Lower leg skin (tissue), 4 donors: ENCODE results near the gene TAAR5. TPM values are rescaled to one million over a fixed set of nuclear protein-coding genes. Genes with fewer than 3 reads are reported as not detected.

Experiments used
- DNase-seq, 2 donors: peaks; one replicate each; pipeline ENCODE4 v3.0.0-alpha.2; 2019; ENCODE audit warnings: low spot score in 2 of 2
- H3K4me3 ChIP-seq: fragments of 200-600 bp; sonication (generic); 2 replicates; pipeline ENCODE4 v1.5.1; 2017; ENCODE audit warnings: mild to moderate bottlenecking, low read depth; ENCODE audit not compliant: poor library complexity, severe bottlenecking
- CTCF ChIP-seq, 3 donors: fragments of 450-650 bp; IDR thresholded peaks; one replicate each; pipeline ENCODE4 v1.5.1; 2016; ENCODE audit warnings: antibody characterized with exemption in 3 of 3, mild to moderate bottlenecking in 3 of 3, moderate library complexity in 2 of 3
- POLR2A ChIP-seq, 2 donors: fragments of 450-650 bp; IDR thresholded peaks; one replicate each; pipeline ENCODE4 v1.6.1; 2016 to 2017; ENCODE audit warnings: antibody characterized with exemption in 2 of 2, mild to moderate bottlenecking in 1 of 2, moderate library complexity in 1 of 2
- WGBS, 2 donors: methylation state at CpG; one replicate each; pipeline ENCODE4 v1.1.5; 2018; 5-methylcytosine and 5-hydroxymethylcytosine counted together
- intact Hi-C: fragments of 100-400 bp; cut with DNase I; formaldehyde crosslinking; loops from one replicate; pipeline ENCODE4 v1.15.0; 2023; ENCODE audit warnings: low total_unique reads
- total RNA-seq, 4 donors: library from RNA; depleted of rRNA; stranded (reverse); fragments of >200 nt; gene quantifications; one replicate each; pipeline ENCODE4 v1.1.0, GENCODE V29; 2016

The TAAR5 gene
- total RNA-seq, 4 donors from 2014 or later = not detected

GRCh38 chr6:132590362-132590761 lies 821 bp upstream of the TAAR5 start:
- WGBS, 2 donors = 83% methylated on average over 1 of the region's 1 CpG
- no peak for TF ChIP-seq CTCF (IDR thresholded peaks at IDR 0.05)
- TF ChIP-seq POLR2A (IDR thresholded peaks at IDR 0.05) = no peak
- no peak for DNase-seq
- intact Hi-C loops = no loop called here
- H3K4me3 ChIP-seq = no peak overlapping the region

GRCh38 chr6:132587424-132587823 lies 2.1 kb downstream of the TAAR5 start:
- H3K4me3 ChIP-seq = no peak overlapping the region
- 57 to 62% methylated on average over 2 of the region's 2 CpGs for WGBS, 2 donors
- no peak for DNase-seq
- intact Hi-C loops = no loop called here
- TF ChIP-seq POLR2A (IDR thresholded peaks at IDR 0.05) = no peak

- WGBS, 2 donors = 73 to 77% methylated on average over 1 of the region's 1 CpG
- no peak for DNase-seq
- intact Hi-C loops = no loop called here
- H3K4me3 ChIP-seq = no peak overlapping the region
- no peak for TF ChIP-seq POLR2A (IDR thresholded peaks at IDR 0.05)
- TF ChIP-seq CTCF (IDR thresholded peaks at IDR 0.05) = no peak
Observed at GRCh38 chr6:132584698-132585097, 4.8 kb downstream of the TAAR5 start.

GRCh38 chr6:132571774-132572173 lies 17.8 kb downstream of the TAAR5 start:
- H3K4me3 ChIP-seq = no peak overlapping the region
- TF ChIP-seq POLR2A (IDR thresholded peaks at IDR 0.05) (no peak), CTCF (IDR thresholded peaks at IDR 0.05) (no peak)
- intact Hi-C loops = no loop called here
- no peak for DNase-seq

GRCh38 chr6:132570221-132570777 lies 19.2 kb downstream of the TAAR5 start, which contains the start of gene TAAR6:
TSS of gene TAAR6 (plus strand) at chr6:132570322. CDS start at chr6:132570322, 0 bp downstream.
- H3K4me3 ChIP-seq = no peak within 1 kb of the TSS
- no peak for DNase-seq
- WGBS, 2 donors = 80 to 85% methylated on average over 15 of the region's 15 CpGs
- TF ChIP-seq CTCF (IDR thresholded peaks at IDR 0.05) (no peak), POLR2A (IDR thresholded peaks at IDR 0.05) (no peak)
- intact Hi-C loops = no loop called here

GRCh38 chr6:132569170-132569569 lies 20.4 kb downstream of the TAAR5 start:
- intact Hi-C loops = no loop called here
- 38 to 48% methylated on average over 4 of the region's 4 CpGs for WGBS, 2 donors
- TF ChIP-seq CTCF (IDR thresholded peaks at IDR 0.05) (no peak), POLR2A (IDR thresholded peaks at IDR 0.05) (no peak)
- DNase-seq = no peak
- H3K4me3 ChIP-seq = no peak overlapping the region
